ENCODE data around the gene RUNX2. TPM values are rescaled to one million over a fixed set of nuclear protein-coding genes. Genes with fewer than 3 reads are reported as not detected.

The RUNX2 gene
- total and polyA plus RNA-seq, 2 of the 8 experiments (the other 6 are each of a cell fraction or from before 2014, with no cell fraction given): 0.26 to 1.2 TPM

- TF ChIP-seq SP1 (IDR thresholded peaks at IDR 0.05; ENCODE audit: low read depth, low read length) (no peak), CTCF (IDR thresholded peaks at IDR 0.05; ENCODE audit: control extremely low read depth in 1 of 3, insufficient read depth in 1 of 3, low read depth in 1 of 3, low read length in 3 of 3) (no peak)
Measured at GRCh38 chr6:45556828-45557227, 228.7 kb downstream of the RUNX2 start (continued).

Measured in H1 (cell line).